Large intestine (tissue), 3 donors: ENCODE data around the gene TNRC18. TPM values are rescaled to one million over a fixed set of nuclear protein-coding genes. Genes with fewer than 3 reads are reported as not detected.
"Not testable (repeated sequence)": the region's sequence is repeated elsewhere in the genome, so short reads cannot be mapped to it uniquely, and the experiment has no call there.

ENCODE experiments used
- DNase-seq, 2 donors: peaks; one replicate each; pipeline versions ENCODE4 v3.0.0 to v3.0.0-alpha.2; 2013
- H3K27ac ChIP-seq: one replicate; pipeline ENCODE4 v1.5.1; 2013; ENCODE audit warnings: low read length
- H3K27me3 ChIP-seq: 2 replicates; pipeline ENCODE4 v1.6.1; 2013; ENCODE audit warnings: low read length; ENCODE audit not compliant: control insufficient read depth, insufficient read depth
- H3K36me3 ChIP-seq: 2 replicates; pipeline ENCODE4 v1.6.1; 2013; ENCODE audit warnings: low read length; ENCODE audit not compliant: control insufficient read depth, insufficient read depth
- H3K4me1 ChIP-seq: one replicate; pipeline ENCODE4 v1.6.1; 2013; ENCODE audit warnings: low read length; ENCODE audit not compliant: control insufficient read depth, insufficient read depth
- H3K4me3 ChIP-seq: one replicate; pipeline ENCODE4 v1.5.1; 2013; ENCODE audit warnings: low read length
- H3K9me3 ChIP-seq: one replicate; pipeline ENCODE4 v1.6.1; 2013; ENCODE audit warnings: mild to moderate bottlenecking, low read depth, low read length, moderate library complexity; ENCODE audit not compliant: control insufficient read depth
- WGBS: methylation state at CpG from one replicate; pipeline ENCODE4 v1.1.5; 2013; ENCODE audit warnings: low lambda C conversion rate; ENCODE audit not compliant: insufficient coverage; 5-methylcytosine and 5-hydroxymethylcytosine counted together
- polyA plus RNA-seq: library from polyadenylated mRNA; unstranded; fragments of 120-200 nt; gene quantifications from one replicate; pipeline ENCODE4 v1.2.1, GENCODE V29; 2013

Gene TNRC18
- polyA plus RNA-seq, 1 donor = 78.4 TPM

GRCh38 chr7:5360971-5361370 lies 62.7 kb downstream of the TNRC18 start:
- H3K27me3 ChIP-seq = no peaks in the 10 kb centered on the region
- H3K27ac ChIP-seq = no peak overlapping the region
- WGBS = no CpG with 5 or more reads among the region's 29 CpGs
- no peak for DNase-seq
- no peak overlapping the region for H3K4me3 ChIP-seq
- H3K9me3 ChIP-seq = peaks cover 3% of the 10 kb centered on the region
- no peaks in the 10 kb centered on the region for H3K4me1 ChIP-seq
- peaks cover 82% of the 10 kb centered on the region for H3K36me3 ChIP-seq

GRCh38 chr7:5360451-5360850 lies 63.2 kb downstream of the TNRC18 start:
- DNase-seq = no peak
- Histone ChIP-seq H3K27ac (no peak overlapping the region), H3K36me3 (peaks cover 85% of the 10 kb centered on the region), H3K4me1 (peaks cover 2% of the 10 kb centered on the region), H3K27me3 (no peaks in the 10 kb centered on the region), H3K4me3 (no peak overlapping the region), H3K9me3 (peaks cover 3% of the 10 kb centered on the region)
- WGBS = no CpG with 5 or more reads among the region's 12 CpGs

- H3K27ac ChIP-seq, H3K27me3 ChIP-seq, H3K9me3 ChIP-seq, H3K4me1 ChIP-seq, H3K4me3 ChIP-seq, DNase-seq: not testable (repeated sequence)
- WGBS = no CpG with 5 or more reads among the region's 6 CpGs
- peaks cover 83% of the 10 kb centered on the region for H3K36me3 ChIP-seq
Measured at GRCh38 chr7:5360021-5360420, 63.6 kb downstream of the TNRC18 start.

GRCh38 chr7:5359344-5359743 lies 64.3 kb downstream of the TNRC18 start:
- Histone ChIP-seq H3K27me3 (no peaks in the 10 kb centered on the region), H3K36me3 (peaks cover 80% of the 10 kb centered on the region), H3K27ac (no peak overlapping the region), H3K4me1 (peaks cover 12% of the 10 kb centered on the region), H3K4me3 (no peak overlapping the region), H3K9me3 (peaks cover 3% of the 10 kb centered on the region)
- WGBS = 80% methylated on average over 1 of the region's 9 CpGs
- DNase-seq = no peak

GRCh38 chr7:5357951-5358350 lies 65.7 kb downstream of the TNRC18 start:
- peaks cover 23% of the 10 kb centered on the region for H3K4me1 ChIP-seq
- no peak overlapping the region for H3K27ac ChIP-seq
- H3K36me3 ChIP-seq = peaks cover 76% of the 10 kb centered on the region
- 96% methylated on average over 4 of the region's 10 CpGs for WGBS
- H3K27me3 ChIP-seq = no peaks in the 10 kb centered on the region
- no peak for DNase-seq
- no peak overlapping the region for H3K4me3 ChIP-seq
- H3K9me3 ChIP-seq = peaks cover 3% of the 10 kb centered on the region

- DNase-seq = no peak
- no peak overlapping the region for H3K4me3 ChIP-seq
- H3K27me3 ChIP-seq = no peaks in the 10 kb centered on the region
- peaks cover 76% of the 10 kb centered on the region for H3K36me3 ChIP-seq
- H3K9me3 ChIP-seq = peaks cover 3% of the 10 kb centered on the region
- no CpG with 5 or more reads among the region's 16 CpGs for WGBS
- H3K4me1 ChIP-seq = peaks cover 26% of the 10 kb centered on the region
- no peak overlapping the region for H3K27ac ChIP-seq
Measured at GRCh38 chr7:5356751-5357119, 66.9 kb downstream of the TNRC18 start.

- no peaks in the 10 kb centered on the region for H3K27me3 ChIP-seq
- peaks cover 76% of the 10 kb centered on the region for H3K36me3 ChIP-seq
- H3K27ac ChIP-seq = peak overlapping the region; percentile 52
- H3K9me3 ChIP-seq = no peaks in the 10 kb centered on the region
- H3K4me1 ChIP-seq = peaks cover 26% of the 10 kb centered on the region
- H3K4me3 ChIP-seq = no peak overlapping the region
- peak; percentile 58 to 79 for DNase-seq
- 0% methylated on average over 1 of the region's 17 CpGs for WGBS
Measured at GRCh38 chr7:5354460-5355232, 69.0 kb downstream of the TNRC18 start.

GRCh38 chr7:5352440-5353010 lies 71.1 kb downstream of the TNRC18 start:
- no peak overlapping the region for H3K27ac ChIP-seq
- no peak for DNase-seq
- H3K27me3 ChIP-seq = no peaks in the 10 kb centered on the region
- H3K9me3 ChIP-seq = no peaks in the 10 kb centered on the region
- WGBS = no CpG with 5 or more reads among the region's 19 CpGs
- H3K4me1 ChIP-seq = peaks cover 26% of the 10 kb centered on the region
- H3K4me3 ChIP-seq = no peak overlapping the region
- H3K36me3 ChIP-seq = peaks cover 65% of the 10 kb centered on the region

- Histone ChIP-seq H3K36me3 (peaks cover 59% of the 10 kb centered on the region), H3K9me3 (no peaks in the 10 kb centered on the region), H3K27me3 (no peaks in the 10 kb centered on the region), H3K4me1 (peaks cover 26% of the 10 kb centered on the region), H3K4me3 (no peak overlapping the region), H3K27ac (no peak overlapping the region)
- DNase-seq = no peak
- no CpG with 5 or more reads among the region's 35 CpGs for WGBS
Measured at GRCh38 chr7:5351507-5352265, 71.9 kb downstream of the TNRC18 start.

GRCh38 chr7:5350600-5351385 lies 72.8 kb downstream of the TNRC18 start:
- H3K27me3 ChIP-seq = no peaks in the 10 kb centered on the region
- WGBS = 87% methylated on average over 3 of the region's 23 CpGs
- no peak overlapping the region for H3K27ac ChIP-seq
- H3K4me3 ChIP-seq = no peak overlapping the region
- peaks cover 26% of the 10 kb centered on the region for H3K4me1 ChIP-seq
- H3K36me3 ChIP-seq = peaks cover 59% of the 10 kb centered on the region
- DNase-seq = no peak
- peaks cover 4% of the 10 kb centered on the region for H3K9me3 ChIP-seq
